Measurements from ENCODE around the gene CBX1. TPM values are rescaled to one million over a fixed set of nuclear protein-coding genes. Genes with fewer than 3 reads are reported as not detected.

CBX1 gene
- total RNA-seq, 2 donors from 2014 or later = 22.7 to 31.0 TPM

DNA sequence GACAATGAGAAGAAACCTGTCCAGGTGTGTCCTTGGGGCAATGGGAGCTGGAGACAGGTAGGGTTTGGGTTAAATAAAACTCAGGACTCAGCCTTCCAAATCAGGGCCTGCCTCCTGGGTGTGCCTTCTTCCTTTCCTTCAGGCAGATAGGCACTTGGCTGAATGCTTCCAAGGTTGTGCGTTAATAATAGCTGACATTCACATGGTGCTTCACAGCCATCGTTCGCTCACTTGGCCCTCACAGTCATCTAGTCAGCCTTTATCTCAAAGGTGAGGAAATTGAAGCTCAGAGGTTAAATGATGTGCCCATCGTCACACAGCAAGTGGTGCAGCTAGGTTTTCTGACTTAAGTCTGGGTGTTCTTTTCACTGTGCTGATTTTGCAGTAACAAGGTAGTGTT is 43.7 kb downstream of the CBX1 start:
- intact Hi-C loops (cut with DNase I, micrococcal nuclease) = no loop called here
- DNase-seq = no peak
- no peak for ATAC-seq

DNA sequence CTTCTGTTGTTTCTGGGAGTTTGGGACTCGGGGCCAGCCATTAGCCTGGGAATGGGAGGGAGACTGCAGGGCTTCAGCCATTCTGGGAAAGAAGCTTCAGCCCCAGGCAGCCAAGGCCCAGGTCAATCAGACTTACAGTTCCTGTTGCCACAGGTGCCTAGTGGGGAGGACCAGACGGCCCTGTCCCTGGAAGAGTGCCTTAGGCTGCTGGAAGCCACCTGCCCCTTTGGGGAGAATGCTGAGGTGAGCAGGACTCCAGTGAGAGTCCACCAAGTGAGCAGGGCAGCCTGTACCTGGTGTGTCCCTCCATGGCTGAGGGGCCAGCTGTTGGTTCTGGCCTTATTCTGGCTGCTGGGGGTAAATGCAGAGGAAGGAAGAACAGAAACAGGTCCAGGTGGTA is 44.4 kb downstream of the CBX1 start:
- intact Hi-C loops (cut with DNase I, micrococcal nuclease) = no loop called here
- DNase-seq = no peak
- no peak for ATAC-seq

DNA sequence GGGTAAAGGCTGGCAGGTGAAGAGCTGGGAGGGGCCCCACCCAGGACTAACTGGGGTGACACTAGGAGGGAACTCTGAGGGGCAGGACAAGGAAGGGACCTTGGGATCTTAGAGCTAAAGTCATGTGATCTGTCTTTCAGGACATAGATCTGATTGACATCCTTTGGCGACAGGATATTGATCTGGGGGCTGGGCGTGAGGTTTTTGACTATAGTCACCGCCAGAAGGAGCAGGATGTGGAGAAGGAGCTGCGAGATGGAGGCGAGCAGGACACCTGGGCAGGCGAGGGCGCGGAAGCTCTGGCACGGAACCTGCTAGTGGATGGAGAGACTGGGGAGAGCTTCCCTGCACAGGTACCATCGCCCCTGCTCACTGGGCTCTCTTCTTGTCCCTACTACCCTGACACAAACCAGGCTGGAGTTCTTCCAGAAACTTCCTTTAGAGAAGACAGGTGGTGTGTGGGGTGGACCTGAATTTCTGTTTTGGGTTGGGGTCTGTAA is 45.0 kb downstream of the CBX1 start:
- DNase-seq (no peak), ATAC-seq (no peak)
- intact Hi-C loops (cut with DNase I, micrococcal nuclease) = no loop called here

DNA sequence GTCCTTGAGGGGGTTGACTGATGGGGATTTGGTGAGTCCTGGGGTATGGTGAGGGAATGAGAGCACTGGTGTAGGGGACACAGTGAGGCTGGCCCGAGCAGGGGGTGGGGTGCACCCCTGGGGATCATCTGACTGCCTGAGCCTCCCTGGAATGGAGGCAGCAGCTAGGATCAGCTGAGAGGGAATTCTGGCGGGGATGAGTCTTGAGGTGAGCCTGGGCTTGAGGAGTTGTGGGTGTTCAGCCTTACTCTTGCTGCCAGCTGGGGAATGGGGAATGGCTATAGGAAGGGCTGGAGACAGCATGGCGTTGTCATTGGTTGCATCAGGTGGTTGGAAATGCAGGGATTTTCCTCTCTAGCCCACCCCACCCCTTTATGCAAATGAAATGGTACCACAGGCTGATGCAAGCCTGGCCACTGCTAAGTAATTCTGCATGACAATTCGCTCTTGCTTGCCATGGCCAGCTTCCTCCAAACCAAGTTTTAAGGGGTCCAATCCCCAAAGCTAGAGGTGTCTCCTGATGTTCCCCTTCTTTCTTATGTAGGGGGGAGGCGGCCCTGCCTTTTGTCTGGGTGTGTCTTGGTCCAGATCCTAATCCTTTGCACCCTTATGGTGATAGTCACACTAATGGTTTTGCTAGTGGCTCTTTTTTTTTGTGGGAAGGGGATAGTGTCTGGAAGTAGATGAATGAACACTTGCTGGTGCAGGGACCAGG is 45.6 kb downstream of the CBX1 start:
- ATAC-seq (no peak), DNase-seq (no peak)
- intact Hi-C loops (cut with DNase I, micrococcal nuclease) = no loop called here

DNA sequence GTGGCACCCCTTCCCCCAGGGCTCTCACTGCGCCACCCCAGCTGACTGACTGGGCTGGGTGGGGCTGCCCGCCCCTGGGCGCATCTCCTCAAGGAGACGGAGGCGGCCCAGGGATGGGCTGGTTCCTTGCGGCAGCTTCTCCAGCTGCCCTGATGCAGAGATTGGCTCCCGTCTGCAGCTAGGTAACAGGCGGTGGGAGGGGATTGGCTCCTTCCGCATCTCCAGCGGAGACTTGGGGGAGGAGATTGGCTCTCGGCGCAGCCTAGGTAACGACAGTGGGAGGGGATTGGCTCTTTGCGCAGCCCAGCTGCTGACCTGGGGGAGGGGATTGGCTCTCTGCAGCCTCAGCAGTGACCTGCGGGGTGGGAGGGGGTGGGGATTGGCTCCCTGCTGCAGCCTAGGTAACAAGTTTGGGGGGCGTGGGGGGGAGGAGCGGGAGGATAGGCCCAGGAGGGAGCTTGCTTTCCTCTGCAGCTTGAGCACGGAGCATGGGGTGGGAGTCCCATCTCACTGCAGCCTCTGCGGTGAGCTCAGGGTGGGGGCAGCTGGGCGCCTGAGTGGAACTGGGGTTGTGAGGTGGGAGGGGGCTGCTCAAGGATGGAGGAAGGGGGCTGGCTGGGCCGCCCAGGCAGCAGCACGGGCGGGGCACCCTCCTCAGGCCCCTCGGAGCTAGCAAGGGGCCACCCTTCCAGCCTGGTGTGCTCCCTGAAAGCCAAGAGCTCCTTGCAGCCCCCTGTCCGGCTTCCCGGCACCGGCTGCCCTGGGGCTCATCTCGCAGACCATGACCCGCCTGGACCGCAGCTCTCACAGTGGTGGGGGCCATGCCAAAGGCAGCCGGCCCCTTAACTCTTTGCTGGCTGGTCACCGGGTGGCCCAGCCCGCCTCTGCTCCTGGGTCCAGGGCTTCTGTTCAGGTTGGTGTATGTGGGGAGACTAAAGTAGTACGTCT is 46.8 kb downstream of the CBX1 start:
- ATAC-seq (peak; percentile 21), DNase-seq (peak; percentile 32 to 62)
- intact Hi-C loops (cut with DNase I, micrococcal nuclease) = no loop called here

DNA sequence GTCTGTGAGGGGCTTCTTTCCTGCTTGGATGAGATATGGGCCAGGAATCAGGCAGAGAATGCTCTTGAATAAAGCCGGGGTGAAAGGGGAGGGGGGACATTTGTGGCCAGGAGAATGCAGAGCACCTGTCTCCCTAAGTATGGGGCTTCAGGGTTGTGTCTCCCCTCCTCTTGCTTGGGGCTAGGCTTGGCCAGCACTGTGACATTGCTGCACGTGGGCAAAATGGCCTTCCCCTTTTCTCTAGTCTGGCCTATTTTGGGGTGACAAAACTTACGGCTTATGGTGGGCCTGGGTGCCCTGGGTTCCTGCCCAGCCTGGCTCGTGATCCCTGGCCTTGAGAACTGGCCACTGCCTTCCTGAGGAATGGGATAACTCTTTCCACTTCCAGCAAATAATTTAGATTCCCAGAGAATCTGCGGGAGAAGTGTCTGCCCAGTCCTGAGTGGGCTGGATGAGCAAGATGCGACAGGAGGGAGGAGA is 47.5 kb downstream of the CBX1 start:
- DNase-seq (no peak), ATAC-seq (no peak)
- intact Hi-C loops (cut with DNase I, micrococcal nuclease) = no loop called here

DNA sequence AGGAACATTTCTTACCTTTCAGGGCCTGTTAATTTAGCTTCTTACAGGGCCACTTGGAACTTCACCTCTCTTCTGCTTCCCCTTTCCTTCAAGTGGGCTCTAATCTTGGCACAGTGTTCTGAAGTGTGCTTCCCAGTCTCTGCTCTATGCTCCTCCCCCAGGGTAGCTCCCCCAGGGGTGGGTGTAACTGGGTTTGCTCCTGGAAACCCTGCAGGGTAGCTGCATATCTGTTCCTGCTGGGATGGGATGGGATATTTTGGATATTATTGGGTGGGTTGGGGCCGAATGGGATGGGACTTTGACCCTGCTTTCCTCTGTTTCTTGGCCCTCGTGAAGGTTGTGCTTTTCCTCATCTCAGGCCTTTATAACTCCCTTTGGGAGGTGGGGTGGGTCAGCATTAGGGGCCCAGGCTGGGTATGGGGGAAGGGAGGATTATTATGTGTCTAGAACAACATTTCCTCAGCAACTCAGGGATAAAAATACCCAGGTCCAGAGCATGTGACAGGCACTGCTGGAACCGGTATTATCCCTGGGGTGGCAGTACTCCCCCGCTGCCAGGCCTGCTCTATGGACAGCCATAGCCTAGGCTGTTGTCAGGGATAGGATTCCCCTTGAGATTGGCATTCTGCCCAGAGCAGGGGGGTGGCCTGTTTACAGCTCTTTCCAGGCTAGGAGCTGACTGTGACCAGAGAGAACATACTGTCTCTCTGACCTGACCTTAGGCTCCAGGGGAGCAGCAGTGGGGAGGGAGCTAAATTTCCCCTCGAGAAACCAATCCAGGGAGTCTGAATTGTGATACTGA is 48.1 kb downstream of the CBX1 start:
- intact Hi-C loops (cut with DNase I, micrococcal nuclease) = no loop called here
- no peak for ATAC-seq
- DNase-seq = peak; percentile 36 to 63

DNA sequence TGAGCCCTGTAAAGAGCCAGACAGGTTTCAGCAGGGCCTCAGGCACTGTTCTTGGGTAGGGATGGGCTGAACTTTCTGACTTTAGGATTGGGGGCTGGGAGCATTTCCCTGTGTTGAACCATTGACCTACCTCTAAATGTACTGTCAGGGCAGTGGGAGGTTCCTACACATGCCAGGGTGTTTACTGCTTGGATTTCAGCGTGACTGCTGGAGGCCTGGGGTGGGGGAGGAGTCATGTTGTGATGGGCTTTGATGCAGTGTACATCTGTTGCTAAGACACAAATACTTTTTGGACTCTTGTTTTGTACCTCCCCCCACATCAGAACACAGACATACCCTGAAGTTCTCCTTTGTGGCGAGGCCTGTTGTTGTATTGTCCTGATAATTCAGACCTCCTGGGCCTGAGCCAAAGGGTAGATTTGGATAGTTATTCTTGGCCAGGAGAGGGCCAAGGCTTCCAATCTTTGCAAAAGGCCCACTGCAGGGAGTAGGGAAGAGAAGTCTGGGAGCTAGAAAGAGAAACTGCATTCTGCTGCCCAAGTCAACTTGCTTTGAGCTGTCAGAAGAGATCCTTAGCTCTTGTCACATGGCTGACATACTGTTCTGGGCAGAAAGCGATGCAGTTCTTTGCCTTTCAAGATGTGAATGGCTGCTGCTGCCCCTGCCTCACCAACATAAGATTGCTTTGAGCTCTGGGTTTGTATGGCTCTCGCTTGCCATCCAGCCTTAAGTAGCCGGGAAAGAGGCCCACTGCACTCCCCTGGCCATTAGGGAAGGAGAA is 49.4 kb downstream of the CBX1 start:
- ATAC-seq (no peak), DNase-seq (peak; percentile 30 to 56)
- intact Hi-C loops (cut with DNase I, micrococcal nuclease) = no loop called here

DNA sequence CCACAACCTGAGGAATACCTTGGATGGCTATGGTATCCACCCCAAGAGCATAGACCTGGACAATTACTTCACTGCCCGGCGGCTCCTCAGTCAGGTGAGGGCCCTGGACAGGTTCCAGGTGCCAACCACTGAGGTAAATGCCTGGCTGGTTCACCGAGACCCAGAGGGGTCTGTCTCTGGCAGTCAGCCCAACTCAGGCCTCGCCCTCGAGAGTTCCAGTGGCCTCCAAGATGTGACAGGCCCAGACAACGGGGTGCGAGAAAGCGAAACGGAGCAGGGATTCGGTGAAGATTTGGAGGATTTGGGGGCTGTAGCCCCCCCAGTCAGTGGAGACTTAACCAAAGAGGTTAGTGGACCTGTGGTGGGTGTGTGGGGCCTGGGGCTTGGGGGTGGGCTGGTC is 50.0 kb downstream of the CBX1 start:
- no peak for ATAC-seq
- intact Hi-C loops (cut with DNase I, micrococcal nuclease) = no loop called here
- DNase-seq = peak in 1 of 2 donors; percentile 28

DNA sequence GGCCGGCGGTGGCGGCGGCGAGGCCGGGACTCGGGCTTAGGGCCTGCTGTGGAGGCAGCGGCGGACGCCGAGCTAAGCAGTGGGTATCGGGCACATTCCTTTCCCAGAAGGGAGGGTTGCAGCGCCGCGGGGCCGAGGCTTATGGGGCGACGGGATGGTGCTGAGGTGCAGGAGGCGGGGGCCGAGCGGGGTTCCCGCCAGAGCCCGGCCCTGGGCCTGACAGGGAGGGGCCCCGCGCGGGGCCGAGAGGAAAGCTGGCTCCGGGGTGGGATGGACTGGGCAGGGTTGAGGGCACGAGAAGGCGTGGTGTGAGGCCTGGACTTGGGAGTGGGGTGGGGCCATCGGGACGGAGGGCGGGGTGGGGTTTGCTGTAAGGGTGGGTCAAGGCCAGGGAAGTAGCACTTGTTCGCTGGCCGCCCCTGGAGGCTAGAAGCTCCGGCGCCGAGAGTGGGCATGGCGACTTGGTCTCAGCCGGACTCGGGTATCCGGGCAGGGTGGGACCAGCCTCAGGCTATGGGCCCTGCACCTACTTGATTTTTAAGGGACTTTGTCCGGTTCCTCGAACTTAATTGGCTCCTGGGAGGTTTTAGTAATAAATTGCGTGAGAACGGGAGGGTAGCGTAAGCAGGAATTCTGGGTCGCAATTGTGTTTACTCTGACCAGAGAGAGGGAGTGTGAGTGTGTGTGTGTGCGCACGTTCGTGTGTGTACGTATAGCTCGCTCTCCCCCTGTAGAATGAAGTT is 52.7 kb downstream of the CBX1 start:
- DNase-seq = peak; percentile 89 to 96
- ATAC-seq = peak; percentile 77
- intact Hi-C loops (cut with DNase I, micrococcal nuclease) = no loop called here

DNA sequence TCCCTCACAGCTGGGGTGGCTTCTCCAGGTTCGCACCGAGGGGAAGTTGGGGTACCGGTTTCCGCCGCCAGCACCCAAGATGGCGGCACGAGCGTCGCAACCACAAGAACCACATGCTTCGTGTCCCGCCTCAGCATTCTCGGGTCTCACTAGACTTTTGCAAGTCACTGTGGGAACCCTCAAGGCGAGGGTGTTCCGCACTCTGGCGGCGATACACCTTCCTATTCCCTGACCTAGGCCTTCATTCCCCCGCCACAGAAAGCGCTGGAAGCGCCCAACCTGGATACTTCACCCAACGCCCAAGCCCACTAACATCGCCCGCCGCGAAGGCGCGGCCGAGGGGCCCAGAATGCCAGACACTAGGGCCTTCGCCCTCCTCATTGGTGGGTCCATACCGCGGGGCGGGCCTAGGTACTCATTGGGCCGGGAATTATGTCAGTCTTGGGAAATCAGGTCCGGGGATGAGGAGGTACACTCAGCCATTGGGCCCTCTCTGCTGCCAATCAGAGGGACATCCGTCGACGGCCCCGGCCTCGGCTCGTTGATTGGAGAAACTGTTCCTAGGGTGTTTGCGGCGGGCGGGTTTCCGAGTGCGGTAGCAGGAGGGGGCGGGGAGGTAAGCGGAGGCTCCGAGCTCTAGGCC is 53.4 kb downstream of the CBX1 start, which contains the start of gene NFE2L1:
Gene NFE2L1, plus strand, starts transcription at position 619 of the 643 bp plus-strand sequence. CDS start 2,760 bp downstream, outside the sequence.
- DNase-seq (peak; percentile 98 to 100), ATAC-seq (peak; percentile 78)
- intact Hi-C loops (cut with DNase I, micrococcal nuclease) = no loop called here

DNA sequence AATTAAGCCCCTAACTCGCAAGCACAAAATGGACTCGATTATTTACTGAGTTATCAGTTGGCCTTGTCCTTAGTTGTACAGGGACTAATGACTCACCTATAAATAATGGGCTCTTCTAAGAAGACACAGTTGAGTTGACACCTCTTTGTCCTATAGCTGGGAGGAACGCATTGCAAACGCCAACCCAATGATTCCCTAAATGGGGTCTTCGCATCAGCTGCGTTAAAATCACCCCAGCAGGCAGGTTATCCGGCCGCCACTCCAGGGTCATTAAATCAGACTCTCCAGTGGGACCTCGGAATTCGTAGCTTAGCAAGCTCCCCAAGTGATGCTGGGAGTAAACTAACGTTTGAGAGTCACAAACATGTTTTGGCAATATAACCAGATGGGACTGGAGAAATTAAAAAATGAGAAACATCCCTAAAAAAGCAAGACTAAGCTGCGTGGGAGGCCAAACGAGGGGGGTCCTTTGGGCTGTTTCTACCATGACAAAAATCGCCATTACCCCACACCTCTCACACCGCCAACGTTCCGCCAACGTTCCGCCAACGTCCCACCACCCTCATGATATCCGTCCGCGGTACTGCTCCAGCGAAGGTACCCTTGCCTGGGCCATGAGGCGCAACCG is 54.1 kb downstream of the CBX1 start:
- intact Hi-C loops (cut with DNase I, micrococcal nuclease) = no loop called here
- DNase-seq (no peak), ATAC-seq (no peak)

DNA sequence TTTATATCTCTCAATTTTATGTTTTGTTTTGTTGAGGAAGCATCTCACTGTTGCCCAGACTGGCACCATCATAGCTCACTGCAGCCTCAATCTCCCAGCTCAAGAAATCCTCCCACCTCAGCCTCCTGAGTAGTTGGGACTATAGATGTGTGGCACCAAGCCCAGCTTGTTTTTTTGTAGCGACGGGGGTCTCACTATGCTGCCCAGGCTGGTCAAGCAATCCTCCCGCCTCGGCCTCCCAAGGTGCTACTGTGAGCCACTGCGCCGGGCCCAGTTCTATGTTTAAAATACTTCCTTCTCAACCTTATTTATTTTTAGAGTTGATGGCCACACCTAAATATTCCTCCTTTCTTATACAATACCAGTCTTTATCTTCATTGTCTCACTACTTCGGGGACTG is 55.0 kb downstream of the CBX1 start:
- intact Hi-C loops (cut with DNase I, micrococcal nuclease) = no loop called here
- ATAC-seq (no peak), DNase-seq (no peak)

DNA sequence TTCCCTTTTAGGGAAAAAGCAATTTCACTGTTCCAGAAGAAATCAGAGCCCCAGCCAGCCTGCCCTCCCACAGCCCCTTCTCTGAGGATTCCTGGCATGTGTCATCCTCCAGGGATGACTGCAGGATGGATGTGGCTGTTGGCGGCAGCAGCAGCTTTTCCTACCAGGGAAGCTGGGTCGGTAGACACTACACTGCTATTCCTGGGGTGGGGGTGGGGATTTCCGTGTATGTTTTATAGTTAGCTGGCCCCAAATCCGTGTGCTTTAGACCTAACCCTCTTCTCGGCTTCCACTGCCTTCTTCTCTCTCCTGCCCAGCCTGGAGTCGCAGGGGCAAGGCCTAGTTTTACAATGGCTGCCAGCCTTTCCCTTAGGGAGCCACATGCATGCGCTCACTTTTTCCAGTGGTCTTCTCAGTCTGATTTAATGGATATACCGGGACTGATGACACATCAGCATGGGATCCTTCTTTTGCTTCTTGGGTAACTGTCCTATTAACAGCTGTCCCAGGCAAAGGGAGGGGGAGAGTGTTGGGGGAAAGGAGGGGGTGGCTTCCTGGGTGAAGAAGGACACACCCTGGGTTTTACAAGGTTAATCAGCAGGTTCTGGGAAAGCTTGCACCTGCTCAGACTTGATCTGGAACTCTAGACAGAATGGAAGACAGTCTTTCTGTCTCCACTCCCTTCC is 55.8 kb downstream of the CBX1 start:
- intact Hi-C loops (cut with DNase I, micrococcal nuclease) = no loop called here
- ATAC-seq = peak; percentile 9
- peak in 1 of 2 donors; percentile 58 for DNase-seq

DNA sequence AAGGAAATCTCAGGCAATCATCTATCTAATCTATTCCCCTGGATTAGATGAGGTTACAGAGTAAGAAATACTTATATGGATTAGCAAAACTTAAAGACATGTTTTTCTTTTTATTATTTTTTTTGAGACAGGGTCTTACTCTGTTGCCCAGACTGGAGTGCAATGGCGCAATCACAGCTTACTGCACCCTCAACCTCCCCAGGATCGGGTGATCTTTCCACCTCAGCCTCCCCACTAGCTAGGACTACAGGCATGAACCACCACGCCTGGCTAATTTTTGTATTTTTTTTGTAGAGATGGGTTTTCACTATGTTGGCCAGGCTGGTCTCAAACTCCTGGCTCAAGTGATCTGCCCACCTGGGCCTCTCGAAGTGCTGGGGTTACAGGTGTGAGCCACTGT is 56.4 kb downstream of the CBX1 start:
- DNase-seq (no peak), ATAC-seq (no peak)
- intact Hi-C loops (cut with DNase I, micrococcal nuclease) = no loop called here

DNA sequence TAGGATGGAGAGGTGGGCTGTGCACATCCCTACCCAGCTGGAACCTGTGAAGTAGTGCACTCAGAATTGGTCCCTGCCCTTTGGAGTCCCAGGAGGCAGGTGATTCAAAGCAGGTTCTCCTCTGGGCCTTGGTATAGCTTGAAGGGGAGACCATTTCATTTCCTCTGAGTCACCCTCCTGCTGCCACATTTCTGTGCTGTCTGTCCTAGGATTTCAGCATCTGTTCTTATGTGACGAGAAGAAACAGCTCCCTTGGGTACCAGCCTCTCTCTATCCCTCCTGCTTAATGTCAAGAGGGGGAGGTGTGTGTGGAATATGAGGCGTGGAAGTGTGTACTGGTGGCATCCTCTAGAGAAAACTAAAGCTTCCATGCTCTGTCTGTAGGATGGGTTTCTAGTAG is 58.1 kb downstream of the CBX1 start:
- no peak for DNase-seq
- intact Hi-C loops (cut with DNase I, micrococcal nuclease) = no loop called here
- ATAC-seq = no peak
